NCI-H82 treated with DMSO at 0.1 percent for 48 hours (cell line): ENCODE data around the gene LMX1A.

Experiments used
- DNase-seq: peaks from one replicate; lab custom pipeline; 2025; ENCODE audit not compliant: unreplicated experiment; lab: John Stamatoyannopoulos, UW

The LMX1A gene

GRCh38 chr1:165276314-165276713 lies 80.2 kb downstream of the LMX1A start:
- DNase-seq: no peak

GRCh38 chr1:165265196-165265838 lies 91.2 kb downstream of the LMX1A start:
- DNase-seq: no peak

- DNase-seq: peak; percentile 63
Measured at GRCh38 chr1:165259706-165260428, 96.6 kb downstream of the LMX1A start.

- no peak for DNase-seq
Measured at GRCh38 chr1:165259236-165259635, 97.3 kb downstream of the LMX1A start.

- peak; percentile 92 for DNase-seq
Measured at GRCh38 chr1:165257969-165258459, 98.5 kb downstream of the LMX1A start.

- no peak for DNase-seq
Measured at GRCh38 chr1:165254896-165255625, 101.5 kb downstream of the LMX1A start.

- DNase-seq: no peak
Measured at GRCh38 chr1:165254376-165254775, 102.1 kb downstream of the LMX1A start.

- peak; percentile 62 for DNase-seq
Measured at GRCh38 chr1:165253818-165254254, 102.7 kb downstream of the LMX1A start.

GRCh38 chr1:165248969-165249571 lies 107.4 kb downstream of the LMX1A start:
- no peak for DNase-seq

GRCh38 chr1:165241952-165242351 lies 114.6 kb downstream of the LMX1A start:
- DNase-seq: no peak

GRCh38 chr1:165241321-165241720 lies 115.2 kb downstream of the LMX1A start:
- DNase-seq: no peak

GRCh38 chr1:165240492-165240891 lies 116.0 kb downstream of the LMX1A start:
- DNase-seq: peak; percentile 71

- DNase-seq: no peak
Measured at GRCh38 chr1:165239873-165240272, 116.6 kb downstream of the LMX1A start.

- DNase-seq: peak; percentile 96
Measured at GRCh38 chr1:165235777-165236291, 120.7 kb downstream of the LMX1A start.

- peak; percentile 96 for DNase-seq
Measured at GRCh38 chr1:165235155-165235776, 121.2 kb downstream of the LMX1A start.

- peak; percentile 10 for DNase-seq
Measured at GRCh38 chr1:165234149-165234548, 122.4 kb downstream of the LMX1A start.

- DNase-seq: no peak
Measured at GRCh38 chr1:165228676-165229075, 127.8 kb downstream of the LMX1A start.

- DNase-seq: no peak
Measured at GRCh38 chr1:165228111-165228655, 128.3 kb downstream of the LMX1A start.

GRCh38 chr1:165226326-165226725 lies 130.2 kb downstream of the LMX1A start:
- DNase-seq: no peak

GRCh38 chr1:165225650-165226049 lies 130.9 kb downstream of the LMX1A start:
- DNase-seq: no peak
